NCI-H2227 treated with DMSO at 0.1 percent for 48 hours (cell line): ENCODE measurements around the gene MBNL1.
A peak's percentile ranks its signal among the peaks of the same experiment; 100 is the strongest.

Experiments
- DNase-seq: peaks from one replicate; lab custom pipeline; 2025; lab: John Stamatoyannopoulos, UW

MBNL1 gene

DNA sequence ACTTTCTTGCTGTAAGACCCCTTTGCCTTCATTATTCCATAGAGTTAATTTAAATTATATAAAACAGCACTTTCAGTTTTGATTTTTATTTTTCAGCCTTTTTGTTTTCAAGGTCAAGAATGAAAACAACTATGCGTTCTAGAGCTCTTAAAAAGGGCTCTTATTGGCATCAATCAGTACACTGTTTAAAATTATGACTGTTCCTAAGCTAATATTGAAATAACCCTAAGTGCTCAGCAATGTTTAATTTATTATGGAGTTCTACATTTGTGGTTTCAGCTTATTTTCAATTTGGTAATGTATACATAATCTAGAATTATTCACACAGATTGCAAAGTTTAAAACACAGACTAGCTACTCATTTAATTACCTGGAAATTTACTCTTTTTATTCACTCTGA lies 179.4 kb downstream of the MBNL1 start:
- no peak for DNase-seq

DNA sequence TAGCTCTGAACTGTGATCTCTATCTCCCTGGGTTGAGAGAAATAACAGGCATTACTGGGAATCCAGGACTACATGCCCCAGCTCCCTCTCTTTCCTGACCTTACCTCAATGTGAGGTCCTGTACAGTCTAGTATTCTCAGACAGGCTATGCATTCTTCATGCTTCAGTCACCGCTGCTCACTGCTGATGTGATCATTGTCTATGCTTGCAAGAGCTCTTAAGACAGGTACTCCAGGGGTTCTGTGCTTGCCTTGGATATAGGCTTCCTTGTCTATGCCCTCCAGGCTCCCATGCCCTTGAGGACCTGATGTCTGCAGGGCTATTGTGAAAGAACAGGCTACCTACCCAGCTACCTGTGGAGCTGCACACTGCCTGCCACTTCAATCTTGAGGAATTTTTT lies 183.6 kb downstream of the MBNL1 start:
- no peak for DNase-seq

DNA sequence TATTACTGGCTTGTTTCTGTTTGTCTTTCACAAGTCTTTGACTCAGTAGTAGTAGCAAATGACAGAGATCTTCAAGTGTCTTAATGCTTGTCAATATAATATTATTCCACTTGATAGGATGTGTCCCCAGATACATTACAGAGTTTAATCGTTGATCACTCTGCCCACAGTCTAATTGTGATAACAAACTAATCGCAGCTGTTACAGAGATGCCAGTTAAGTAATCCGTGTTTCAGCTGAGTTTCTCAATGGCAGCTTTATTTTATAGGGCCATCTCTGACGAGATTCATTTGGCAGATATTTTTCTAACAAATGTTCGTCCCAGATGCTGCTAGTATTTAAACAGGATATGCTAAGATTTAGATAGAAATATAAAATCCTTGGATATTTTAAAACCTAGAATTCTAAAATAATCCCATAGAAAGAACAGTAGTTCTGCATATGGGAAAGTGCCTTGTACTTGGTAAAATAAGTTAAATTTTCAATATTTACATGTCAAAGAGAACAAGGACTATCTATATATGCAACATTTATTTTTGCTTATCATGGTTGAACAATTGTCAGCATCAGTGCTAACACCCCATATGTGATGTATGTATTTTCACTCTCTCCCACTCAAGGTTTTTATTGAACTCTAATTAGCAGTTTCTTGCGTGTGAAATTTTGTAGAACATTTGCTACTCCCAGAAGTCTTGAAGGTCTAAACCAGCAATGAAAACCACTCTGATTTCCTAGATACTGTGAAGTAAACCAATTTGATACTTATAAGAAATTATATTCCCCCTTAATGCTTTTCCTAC lies 185.5 kb downstream of the MBNL1 start:
- no peak for DNase-seq

DNA sequence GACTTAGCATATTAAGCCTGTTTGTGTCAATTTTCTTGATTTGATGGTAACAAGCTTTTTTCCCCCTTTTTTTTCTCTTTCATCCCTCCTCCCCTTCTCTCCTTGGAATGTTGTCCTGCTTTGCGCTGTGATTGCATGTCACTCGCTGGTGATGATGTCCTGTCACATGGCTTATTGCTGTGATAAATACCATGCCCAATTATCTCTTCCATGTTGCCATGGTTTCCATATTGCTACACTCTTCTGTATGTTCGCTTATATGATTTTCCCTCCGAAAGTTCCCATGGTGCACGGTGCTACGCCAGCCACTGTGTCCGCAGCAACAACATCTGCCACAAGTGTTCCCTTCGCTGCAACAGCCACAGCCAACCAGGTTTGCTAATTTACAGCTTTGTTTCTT lies 187.3 kb downstream of the MBNL1 start:
- no peak for DNase-seq

DNA sequence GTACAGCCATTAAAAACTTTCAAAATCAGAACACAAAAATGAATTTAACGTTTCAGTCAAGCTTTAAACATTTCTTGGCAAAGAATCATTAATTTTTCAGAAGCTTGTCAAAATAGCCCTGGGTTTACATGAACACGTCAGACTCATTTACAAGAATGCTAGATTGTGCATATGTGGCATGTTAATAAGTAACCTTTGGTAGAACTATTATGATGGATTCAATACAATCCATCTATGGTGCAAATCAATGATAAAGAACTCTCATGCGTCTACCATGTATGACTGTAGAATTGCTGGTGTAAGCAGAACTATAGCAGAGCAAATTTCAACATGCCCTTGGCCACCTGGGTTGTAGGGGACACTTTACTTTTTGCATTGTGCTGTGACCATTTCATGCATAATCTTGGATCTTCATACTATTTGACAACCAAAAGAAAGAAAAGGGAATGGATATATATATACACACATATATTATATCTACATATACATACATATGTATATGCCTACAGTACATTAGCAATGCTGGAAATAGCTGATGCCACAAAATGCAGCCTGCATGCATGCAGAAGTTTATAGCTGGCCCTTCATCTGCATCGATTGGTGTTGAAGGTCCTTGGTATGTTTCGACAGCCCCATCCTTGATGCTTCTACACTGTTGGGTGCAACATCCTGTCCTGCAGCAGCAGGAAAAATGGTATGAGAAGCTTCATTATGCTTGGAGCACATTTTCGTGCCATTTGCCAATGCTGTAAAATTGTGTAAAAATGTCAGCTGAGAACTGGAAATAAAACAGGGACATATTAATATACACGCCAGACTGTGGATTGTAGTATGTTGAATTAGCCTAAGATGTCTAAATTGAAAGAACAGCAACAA lies 189.0 kb downstream of the MBNL1 start:
- no peak for DNase-seq

DNA sequence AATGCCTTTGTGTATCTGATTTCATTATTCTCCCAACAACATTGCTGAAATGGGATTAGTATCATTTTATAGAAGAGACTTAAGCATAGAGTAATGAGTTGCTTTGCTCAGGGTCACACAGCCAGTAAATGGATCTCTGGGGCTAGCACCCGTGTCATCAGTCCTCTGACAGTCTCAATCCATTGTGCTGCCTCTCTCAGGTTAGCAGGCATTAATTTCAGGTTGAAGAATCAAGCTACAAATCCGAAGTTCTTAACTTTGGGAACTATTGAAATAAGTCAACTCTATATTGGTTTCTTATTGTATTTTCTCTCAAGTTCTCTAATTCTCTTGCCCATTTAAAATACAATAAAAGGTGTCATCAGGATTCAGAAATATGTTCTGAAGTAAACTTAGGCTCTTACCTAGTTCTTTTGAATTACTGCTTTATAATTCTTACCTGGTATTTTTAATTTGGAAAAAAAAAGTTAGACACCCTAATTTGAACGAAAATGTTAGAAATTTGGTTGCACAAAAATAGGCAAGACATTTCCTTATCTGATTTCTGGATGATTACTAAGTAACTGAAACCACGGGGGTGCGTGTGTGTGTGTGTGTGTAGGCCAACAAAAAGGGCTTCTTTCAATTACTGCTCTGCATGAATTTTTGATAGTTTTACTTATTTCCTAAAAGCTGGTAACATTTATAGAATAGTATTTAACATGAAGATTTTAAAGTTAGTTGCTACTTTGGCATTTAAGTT lies 189.8 kb downstream of the MBNL1 start:
- no peak for DNase-seq

DNA sequence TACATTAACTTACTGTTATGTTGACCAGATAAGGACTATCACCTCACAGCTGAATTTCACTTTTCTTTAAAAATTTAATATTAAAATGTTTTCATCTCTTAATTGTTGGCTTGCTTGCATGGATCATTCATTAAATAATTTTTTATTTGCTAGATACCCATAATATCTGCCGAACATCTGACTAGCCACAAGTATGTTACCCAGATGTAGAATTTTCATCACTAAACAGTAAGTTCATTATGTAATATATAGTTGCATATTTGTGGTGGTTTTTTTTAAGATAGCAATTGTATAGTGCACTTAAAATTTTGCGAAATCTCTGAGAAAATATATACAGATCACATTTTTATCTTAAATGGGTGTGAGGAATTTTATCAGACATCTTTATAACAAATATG lies 190.4 kb downstream of the MBNL1 start:
- no peak for DNase-seq

DNA sequence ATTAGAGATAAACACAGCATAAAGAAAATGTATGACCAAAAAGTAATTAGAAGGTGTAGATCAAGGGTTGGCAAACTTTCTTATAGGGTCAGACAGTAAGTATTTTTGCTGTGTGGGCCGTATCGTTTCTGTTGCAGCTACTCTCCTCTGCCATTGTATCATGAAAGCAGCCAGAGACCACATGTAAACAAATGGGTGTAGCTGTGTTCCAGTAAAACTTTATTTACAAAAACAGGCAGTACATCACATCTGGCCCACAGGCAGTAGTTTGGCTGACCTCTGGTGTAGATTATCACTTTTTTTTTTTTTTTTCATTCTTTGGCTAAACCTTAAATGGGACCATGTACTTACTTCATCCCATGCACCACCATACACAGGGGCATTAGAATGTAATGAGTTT lies 190.8 kb downstream of the MBNL1 start:
- no peak for DNase-seq

DNA sequence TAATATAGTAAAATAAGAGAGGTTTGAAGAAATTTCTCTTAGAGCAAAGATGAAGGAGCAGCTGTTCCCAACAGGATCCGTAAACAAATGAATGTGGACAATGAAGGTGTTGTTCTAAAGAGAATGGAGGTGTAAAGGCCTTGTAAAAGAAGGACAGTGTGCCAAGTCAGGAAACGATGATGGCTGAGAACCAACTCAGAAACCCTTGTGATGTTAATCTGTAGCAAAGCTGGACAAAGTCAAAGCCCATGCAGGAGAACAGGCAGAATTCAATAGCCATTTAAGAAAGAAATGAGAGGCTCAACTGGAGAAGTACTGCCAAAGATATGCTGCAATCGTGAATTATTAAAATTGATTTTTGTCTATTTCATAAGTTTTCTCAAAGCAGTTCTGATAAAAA lies 192.2 kb downstream of the MBNL1 start:
- DNase-seq, result no peak

DNA sequence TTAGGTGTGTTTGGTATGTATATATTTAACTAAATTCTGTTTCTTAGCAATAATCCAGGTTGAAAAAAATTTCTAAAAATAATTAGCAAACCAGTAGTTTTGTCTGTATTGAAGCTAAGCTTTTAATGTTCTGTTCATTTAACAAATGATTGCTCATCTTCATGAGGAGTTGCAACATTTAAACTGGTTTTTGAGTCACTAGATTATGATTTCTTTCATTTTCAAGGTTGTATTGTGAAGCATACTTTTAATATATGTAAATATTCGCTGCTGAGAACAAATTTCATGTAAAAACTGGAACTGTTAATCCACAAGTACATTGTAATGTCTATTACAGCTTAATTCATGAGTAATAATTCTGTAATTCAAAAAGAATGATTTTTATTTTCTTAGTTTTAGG lies 192.7 kb downstream of the MBNL1 start:
- no peak for DNase-seq

DNA sequence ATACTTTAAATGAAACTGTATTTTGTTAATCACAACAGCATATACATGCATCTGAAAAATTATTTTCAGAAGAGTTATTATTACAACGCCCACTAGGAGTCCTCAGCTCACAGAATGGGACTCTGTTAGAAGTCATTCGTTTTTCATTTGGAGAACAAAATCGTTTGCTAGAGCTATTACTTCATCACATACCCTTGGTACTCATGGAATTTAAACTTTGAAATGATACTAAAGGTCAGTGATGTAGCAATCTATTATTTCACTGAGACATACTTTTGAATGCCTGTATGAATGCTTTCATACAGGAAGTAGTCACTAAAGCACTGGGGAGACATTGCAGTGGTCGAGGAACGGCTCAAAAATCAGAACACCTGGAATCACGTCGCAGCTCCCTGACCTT lies 198.1 kb downstream of the MBNL1 start:
- DNase-seq, result no peak

DNA sequence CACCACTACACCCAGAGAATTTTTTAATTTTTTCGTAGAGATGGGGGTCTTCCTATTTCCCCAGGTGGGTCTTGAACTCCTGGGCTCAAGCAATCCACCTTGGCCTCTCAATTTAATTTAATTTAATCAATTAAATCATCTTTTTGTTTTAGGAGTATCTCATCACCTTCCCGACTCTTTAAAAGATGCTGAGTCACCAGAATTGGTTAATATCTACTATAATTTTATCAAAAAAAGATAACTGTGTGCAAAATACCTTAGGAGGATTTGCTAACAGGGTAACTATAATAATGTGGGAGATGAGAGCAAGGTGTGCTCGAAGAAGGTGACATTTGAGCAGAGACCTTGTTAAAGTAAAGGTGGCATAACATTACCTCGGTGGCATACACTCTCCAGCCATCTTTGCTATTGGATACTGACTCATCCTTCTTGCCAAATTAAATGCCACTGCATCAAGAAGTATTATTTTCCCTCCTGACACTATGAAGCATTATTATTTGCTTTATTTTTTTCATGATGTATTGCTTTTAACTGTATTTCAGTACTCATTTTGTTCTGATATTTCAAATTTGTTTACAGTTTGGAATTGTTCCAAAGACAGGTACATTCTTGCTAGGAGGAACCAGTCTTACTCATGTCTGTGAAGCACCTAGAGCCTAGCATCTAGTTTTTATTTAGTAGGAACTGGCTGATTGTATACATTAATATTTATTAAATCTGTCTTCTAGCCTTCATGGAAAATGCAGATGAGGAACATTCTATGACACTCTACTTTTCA lies 200.7 kb downstream of the MBNL1 start:
- no peak for DNase-seq

DNA sequence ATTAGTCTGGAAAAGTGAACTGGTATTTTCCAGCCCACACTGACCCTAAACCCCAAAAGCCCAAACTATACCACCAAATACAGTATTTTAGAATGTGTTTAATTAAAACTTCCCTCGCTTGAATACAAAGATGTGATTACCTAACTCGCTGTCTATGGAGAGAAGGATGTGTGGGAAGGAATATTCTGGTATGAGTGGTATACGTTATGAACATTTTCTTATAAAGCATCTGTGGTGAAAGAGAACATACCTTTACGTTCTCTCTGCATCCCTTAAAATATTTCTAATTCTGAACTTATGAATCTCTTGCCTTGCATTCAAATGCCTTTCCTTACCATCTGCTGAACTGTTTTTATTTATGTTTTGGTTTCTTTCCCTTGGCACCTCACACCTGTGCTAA lies 201.4 kb downstream of the MBNL1 start:
- DNase-seq, result no peak

DNA sequence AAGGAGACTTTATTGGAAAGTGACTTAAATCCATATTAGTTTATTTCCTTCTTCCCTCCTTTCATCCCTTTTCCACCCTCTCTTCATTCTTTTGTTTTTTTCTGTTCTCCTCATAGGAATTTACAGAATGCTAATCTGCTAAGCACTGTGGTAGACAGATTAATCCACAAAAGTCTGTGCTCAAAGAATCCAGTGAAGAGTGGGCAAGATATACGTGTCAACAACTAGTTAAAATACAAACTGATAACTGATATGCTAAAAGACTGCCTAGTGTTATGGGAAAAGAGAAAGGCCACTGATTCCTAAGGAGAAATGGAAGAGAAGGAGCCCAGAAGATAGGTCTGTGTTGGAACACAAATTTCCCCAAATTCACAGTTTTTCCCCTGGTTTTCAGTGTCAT lies 202.2 kb downstream of the MBNL1 start:
- DNase-seq, result no peak

DNA sequence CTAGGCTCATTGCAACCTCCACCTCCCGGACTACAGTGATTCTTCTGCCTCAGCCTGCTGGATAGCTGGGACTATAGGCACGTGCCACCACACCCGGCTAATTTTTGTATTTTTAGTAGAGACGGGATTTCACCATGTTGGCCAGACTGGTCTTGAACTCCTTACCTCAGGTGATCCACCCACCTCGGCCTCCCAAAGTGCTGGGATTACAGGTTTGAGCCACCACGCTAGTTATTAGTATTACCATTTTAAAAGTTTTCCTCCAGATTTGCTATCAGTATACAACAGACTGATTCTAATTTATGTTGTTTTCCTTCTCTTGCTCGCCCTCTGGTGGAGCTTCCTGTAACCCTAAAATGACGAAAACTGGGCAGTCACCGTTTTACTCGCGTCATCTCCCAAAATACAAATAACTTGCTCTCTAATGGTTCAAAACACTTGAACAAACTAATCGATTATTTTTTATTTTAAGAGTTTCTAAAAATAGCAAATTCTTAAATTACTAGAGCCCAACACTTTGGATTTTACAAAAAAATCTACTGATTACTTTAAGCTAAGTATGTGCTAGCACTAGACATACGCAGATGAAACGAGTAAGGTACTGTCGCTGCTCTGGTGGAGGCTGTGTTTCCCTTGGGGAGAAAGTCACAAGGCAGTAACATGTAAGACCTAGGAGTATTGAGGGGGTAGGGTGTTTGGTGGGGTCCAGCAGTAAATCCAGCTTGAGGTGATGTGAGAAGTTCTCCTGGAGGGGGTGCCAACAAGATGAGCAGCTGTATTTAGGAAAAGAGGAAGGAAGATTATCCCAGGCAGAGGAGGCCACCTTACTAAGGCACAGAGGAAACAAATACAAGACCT lies 203.3 kb downstream of the MBNL1 start:
- DNase-seq, result peak; percentile 45

DNA sequence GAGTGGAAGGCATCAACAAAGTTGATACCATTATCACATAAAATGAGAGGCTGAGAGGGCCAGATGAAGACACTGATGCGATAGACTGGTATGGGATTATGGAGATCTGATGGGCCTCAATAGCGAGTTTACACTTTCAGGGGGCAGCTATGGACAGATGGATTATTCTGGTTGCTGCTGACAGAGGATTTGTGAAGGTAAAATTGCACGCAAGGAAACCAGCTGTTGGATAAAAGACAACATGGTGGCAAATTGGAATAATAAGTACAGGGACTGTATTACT lies 203.9 kb downstream of the MBNL1 start:
- no peak for DNase-seq

DNA sequence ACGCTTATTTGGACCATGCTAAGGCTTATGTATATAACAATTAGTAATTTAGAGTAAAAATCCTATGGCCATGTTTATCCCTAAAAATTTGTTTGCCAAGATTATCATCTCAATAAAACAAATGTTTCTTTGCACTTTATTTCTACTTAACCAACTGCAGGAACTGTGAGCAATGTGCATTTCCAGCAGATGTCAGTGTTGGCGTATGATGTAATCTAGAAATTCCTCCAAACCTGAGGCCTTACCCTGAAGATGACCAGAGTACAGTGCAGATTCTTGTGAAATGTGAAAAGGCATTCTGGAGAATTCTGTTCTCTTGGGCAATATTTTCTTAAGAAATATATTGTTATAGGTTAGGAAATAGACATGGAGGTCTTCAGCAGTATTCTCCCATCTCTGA lies 205.9 kb downstream of the MBNL1 start:
- DNase-seq, result no peak

DNA sequence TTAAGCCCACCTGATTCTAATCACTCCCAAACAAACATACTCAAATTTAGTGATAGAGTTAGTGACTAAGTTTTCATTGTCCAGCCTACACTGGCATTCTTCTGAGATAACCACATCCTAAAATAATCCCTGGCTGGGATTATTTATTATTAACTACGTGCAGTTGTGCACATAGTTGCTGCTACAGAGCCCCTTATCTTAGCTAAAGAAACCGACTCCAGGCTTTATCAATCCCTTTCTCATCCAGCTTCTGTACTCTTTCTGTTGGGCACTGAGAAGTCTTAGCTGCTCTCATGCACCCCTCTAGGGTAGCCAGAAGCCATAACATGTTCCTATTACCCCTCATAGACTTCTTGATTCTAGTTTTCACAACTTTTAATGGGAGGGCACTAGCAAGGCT lies 208.7 kb downstream of the MBNL1 start:
- no peak for DNase-seq

DNA sequence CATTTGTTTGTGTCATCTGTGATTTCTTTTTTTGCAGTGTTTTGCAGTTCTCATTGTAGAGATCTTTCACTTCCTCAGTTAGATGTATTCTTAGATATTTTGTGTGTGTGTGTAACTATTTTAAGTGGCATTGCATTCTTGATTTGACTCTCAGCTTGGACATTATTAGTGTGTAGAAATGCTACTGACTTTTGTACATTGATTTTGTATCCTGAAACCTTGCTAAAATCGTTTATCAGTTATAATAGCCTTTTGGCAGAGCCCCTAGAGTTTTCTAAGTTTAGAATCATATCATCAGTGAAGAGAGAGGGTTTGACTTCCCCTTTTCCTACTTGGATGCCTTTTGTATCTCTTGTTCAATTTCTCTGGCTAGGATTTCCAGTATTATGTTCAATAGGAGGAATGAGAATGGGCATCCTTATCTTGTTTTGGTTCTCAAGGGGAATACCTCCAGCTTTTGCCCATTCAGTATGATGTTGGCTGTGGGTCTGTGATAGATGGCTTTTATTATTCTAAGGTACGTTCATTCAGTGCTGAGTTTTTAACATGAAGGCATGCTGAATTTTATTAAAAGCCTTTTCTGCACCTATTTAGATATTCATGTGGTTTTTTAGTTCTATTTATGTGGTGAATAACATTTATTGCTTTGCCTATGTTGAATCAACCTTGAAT lies 211.7 kb downstream of the MBNL1 start:
- no peak for DNase-seq

DNA sequence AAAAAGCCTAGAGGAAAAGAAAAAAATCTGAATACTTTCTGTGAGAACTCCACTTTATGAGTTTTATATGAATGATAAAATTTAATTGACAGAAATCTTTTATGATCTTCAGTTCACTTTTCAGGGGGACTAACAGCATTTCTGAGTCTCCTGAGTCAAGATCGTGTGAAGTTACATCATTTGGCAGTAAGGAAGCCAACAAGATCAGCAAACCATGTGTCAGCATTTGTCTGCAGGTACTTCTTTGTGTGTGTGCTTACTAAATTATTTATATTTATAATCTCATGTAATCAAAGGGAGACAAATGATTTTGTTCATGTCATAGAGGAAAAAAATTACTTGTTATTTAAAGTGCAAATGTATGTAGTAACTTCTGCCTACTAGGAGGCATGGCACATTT lies 217.6 kb downstream of the MBNL1 start:
- no peak for DNase-seq

DNA sequence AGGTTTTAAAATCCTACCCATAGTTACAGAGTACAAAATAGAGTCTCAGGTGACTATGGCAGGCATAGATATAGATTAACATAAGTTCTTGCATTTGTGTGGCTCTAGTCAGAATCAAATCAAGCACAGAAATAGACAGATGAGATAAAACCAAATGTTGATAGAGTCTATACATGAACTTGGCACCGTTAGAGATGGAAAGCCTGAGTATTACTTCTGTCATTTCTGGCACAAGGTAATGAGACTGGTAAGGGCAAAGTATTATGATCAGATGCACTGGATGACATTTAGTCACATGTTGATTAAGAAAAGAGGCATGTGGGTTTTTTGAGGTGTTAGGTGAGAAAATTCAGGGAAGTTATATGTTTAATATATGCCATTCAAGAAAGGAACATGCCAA lies 219.7 kb downstream of the MBNL1 start:
- DNase-seq, result no peak
